NCI-H774 (cell line): Measurements from ENCODE around the gene CLEC4A.
"Not testable (repeated sequence)": the region's sequence is repeated elsewhere in the genome, so short reads cannot be mapped to it uniquely, and the experiment has no call there.

ENCODE experiments used
- DNase-seq: peaks from one replicate; lab custom pipeline; 2025; lab: John Stamatoyannopoulos, UW

The CLEC4A gene

GRCh38 chr12:8123124-8123912 lies at the start of gene CLEC4A:
CLEC4A (plus strand) TSS chr12:8123617; CDS start chr12:8123879, 262 bp downstream.
- no peak for DNase-seq

- DNase-seq = no peak
Observed at GRCh38 chr12:8075935-8076334, 47.5 kb upstream of the CLEC4A start.

GRCh38 chr12:8076366-8076765 lies 47.1 kb upstream of the CLEC4A start:
- no peak for DNase-seq

- DNase-seq = no peak
Observed at GRCh38 chr12:8077207-8077606, 46.2 kb upstream of the CLEC4A start.

- no peak for DNase-seq
Observed at GRCh38 chr12:8078398-8078797, 45.0 kb upstream of the CLEC4A start.

- DNase-seq = no peak
Observed at GRCh38 chr12:8078916-8079315, 44.5 kb upstream of the CLEC4A start.

- DNase-seq = no peak
Observed at GRCh38 chr12:8080120-8080519, 43.3 kb upstream of the CLEC4A start.

GRCh38 chr12:8081251-8081920 lies 42.0 kb upstream of the CLEC4A start:
- no peak for DNase-seq

- DNase-seq = no peak
Observed at GRCh38 chr12:8082808-8083100, 40.7 kb upstream of the CLEC4A start.

GRCh38 chr12:8084351-8084750 lies 39.1 kb upstream of the CLEC4A start:
- not testable (repeated sequence) for DNase-seq

- DNase-seq = no peak
Observed at GRCh38 chr12:8087666-8088065, 35.8 kb upstream of the CLEC4A start.

GRCh38 chr12:8088574-8088973 lies 34.8 kb upstream of the CLEC4A start:
- no peak for DNase-seq

GRCh38 chr12:8089277-8089676 lies 34.1 kb upstream of the CLEC4A start:
- DNase-seq = not testable (repeated sequence)

GRCh38 chr12:8089716-8090115 lies 33.7 kb upstream of the CLEC4A start:
- DNase-seq = no peak

GRCh38 chr12:8093291-8093690 lies 30.1 kb upstream of the CLEC4A start:
- no peak for DNase-seq

GRCh38 chr12:8096281-8096915 lies 27.0 kb upstream of the CLEC4A start:
- no peak for DNase-seq

GRCh38 chr12:8099235-8099634 lies 24.2 kb upstream of the CLEC4A start:
- DNase-seq = no peak

- DNase-seq = peak; percentile 55
Observed at GRCh38 chr12:8108808-8109398, 14.5 kb upstream of the CLEC4A start.

- not testable (repeated sequence) for DNase-seq
Observed at GRCh38 chr12:8113117-8113516, 10.3 kb upstream of the CLEC4A start.

GRCh38 chr12:8120072-8120713 lies 3.2 kb upstream of the CLEC4A start:
- no peak for DNase-seq

GRCh38 chr12:8127138-8127537 lies 3.7 kb downstream of the CLEC4A start:
- no peak for DNase-seq
